H1 (cell line): ENCODE measurements around the gene MYO9B. TPM values are rescaled to one million over a fixed set of nuclear protein-coding genes. Genes with fewer than 3 reads are reported as not detected.

Experiments
- ASH2L ChIP-seq: fragments of 200-600, 300-600 bp; sonication (generic); IDR thresholded peaks from one replicate; pipeline ENCODE4 v1.7.1; 2017; ENCODE audit warnings: low read length
- ATF3 ChIP-seq: IDR thresholded peaks from 2 replicates; pipeline ENCODE4 v1.6.1; 2011; ENCODE audit warnings: low read depth, mild to moderate bottlenecking, low read length; ENCODE audit not compliant: insufficient read depth
- BCL11A ChIP-seq, 2 experiments: IDR thresholded peaks; one replicate each; pipeline ENCODE4 v1.6.1; 2011; ENCODE audit warnings: low read depth in 2 of 2, low read length in 2 of 2, mild to moderate bottlenecking in 2 of 2
- GTF2F1 ChIP-seq: IDR thresholded peaks from 2 replicates; pipeline ENCODE4 v1.6.1; 2012; ENCODE audit warnings: low read depth, low read length, improper control_type of control experiment, borderline replicate concordance
- HDAC6 ChIP-seq: IDR thresholded peaks from one replicate; pipeline ENCODE4 v1.7.1; 2012; ENCODE audit warnings: low read depth, mild to moderate bottlenecking, inconsistent platforms, low read length, moderate library complexity
- JUN ChIP-seq: IDR thresholded peaks from 2 replicates; pipeline ENCODE4 v1.6.1; 2011; ENCODE audit warnings: low read depth, mild to moderate bottlenecking, improper control_type of control experiment, low read length
- KDM1A ChIP-seq: fragments of 200-600, 300-600 bp; sonication (generic); IDR thresholded peaks from 2 replicates; pipeline ENCODE4 v1.7.1; 2016; ENCODE audit warnings: mild to moderate bottlenecking, low read length, borderline replicate concordance
- MAFK ChIP-seq: IDR thresholded peaks from 2 replicates; pipeline ENCODE4 v1.6.1; 2012; ENCODE audit warnings: low read depth, mild to moderate bottlenecking, improper control_type of control experiment, low read length
- MAX ChIP-seq: IDR thresholded peaks from 2 replicates; pipeline ENCODE4 v1.6.1; 2012; ENCODE audit warnings: inconsistent platforms
- NANOG ChIP-seq: IDR thresholded peaks from 2 replicates; pipeline ENCODE4 v1.6.1; 2011; ENCODE audit warnings: low read length, low read depth, mild to moderate bottlenecking, inconsistent platforms; ENCODE audit not compliant: insufficient read depth, poor library complexity, severe bottlenecking
- RNF2 ChIP-seq: fragments of 200-900, 300-1000 bp; sonication (generic); IDR thresholded peaks from 2 replicates; pipeline ENCODE4 v1.7.1; 2016; ENCODE audit warnings: borderline replicate concordance, low read depth, mild to moderate bottlenecking, antibody characterized with exemption, low read length; ENCODE audit not compliant: poor library complexity, severe bottlenecking; ENCODE audit errors: missing control alignments
- RXRA ChIP-seq: IDR thresholded peaks from 2 replicates; pipeline ENCODE4 v1.6.1; 2011; ENCODE audit warnings: low read depth, mild to moderate bottlenecking, low read length, moderate library complexity; ENCODE audit not compliant: insufficient read depth
- SAP30 ChIP-seq: fragments of 300-600 bp; sonication (generic); IDR thresholded peaks from 2 replicates; pipeline ENCODE4 v1.7.1; 2012; ENCODE audit warnings: low read length, moderate library complexity, mild to moderate bottlenecking, inconsistent platforms; ENCODE audit not compliant: insufficient read depth, insufficient replicate concordance
- SIN3A ChIP-seq, 2 experiments: IDR thresholded peaks in 1 of 2; conservative IDR thresholded peaks in 1 of 2; 2 replicates each; pipeline ENCODE4 v1.6.1; 2011 to 2012; ENCODE audit warnings: low read length in 2 of 2, improper control_type of control experiment in 1 of 2, low read depth in 1 of 2, mild to moderate bottlenecking in 1 of 2
- SP4 ChIP-seq: IDR thresholded peaks from 2 replicates; pipeline ENCODE4 v1.6.1; 2012; ENCODE audit warnings: low read length, inconsistent platforms
- SUZ12 ChIP-seq: fragments of 200-600 bp; sonication (generic); IDR thresholded peaks from 2 replicates; pipeline ENCODE4 v1.6.1; 2012; ENCODE audit warnings: mild to moderate bottlenecking, inconsistent platforms, low read length, moderate library complexity, mixed read lengths
- TAF1 ChIP-seq: IDR thresholded peaks from 2 replicates; pipeline ENCODE4 v1.6.1; 2011; ENCODE audit warnings: mild to moderate bottlenecking, low read depth, low read length
- TEAD4 ChIP-seq: IDR thresholded peaks from 2 replicates; pipeline ENCODE4 v1.6.1; 2012; ENCODE audit warnings: low read depth, low read length, inconsistent platforms, mixed read lengths
- USF2 ChIP-seq: IDR thresholded peaks from 2 replicates; pipeline ENCODE4 v1.6.1; 2011; ENCODE audit warnings: low read length, improper control_type of control experiment
- YY1 ChIP-seq: IDR thresholded peaks from 2 replicates; pipeline ENCODE4 v1.6.1; 2011; ENCODE audit warnings: low read depth, mild to moderate bottlenecking, low read length
- ZNF274 ChIP-seq: IDR thresholded peaks from 2 replicates; pipeline ENCODE4 v1.7.0; 2012; ENCODE audit warnings: low read length, borderline replicate concordance; ENCODE audit errors: extremely low read depth
- polyA plus RNA-seq, 7 experiments: library from polyadenylated mRNA; depleted of rRNA in 3 of 7; stranded (reverse) in 5 of 7; unstranded in 2 of 7; fragments of >200 nt in 5 of 7; fragments of 200-250 nt in 2 of 7; gene quantifications; 1 replicate in 5 of 7; 2 replicates in 1 of 7; 4 replicates in 1 of 7; pipeline versions ENCODE4 v1.2.1 to v1.2.3, GENCODE V29; 2011 to 2013; ENCODE audit warnings: missing spikeins in 2 of 7, mixed read lengths in 2 of 7
- total RNA-seq: library from RNA; stranded (reverse); fragmentation: NEBNext Ultra II Directional; extraction: Animal tissue kit (Norgen Biotek cat#: 25700); gene quantifications from 2 replicates; pipeline ENCODE4 v1.2.1, GENCODE V29; 2021

MYO9B gene
- total and polyA plus RNA-seq, 2 of the 8 experiments (the other 6 are each of a cell fraction or from before 2014, with no cell fraction given) = 27.6 to 77.1 TPM

GRCh38 chr19:17226002-17226933 lies 150.7 kb downstream of the MYO9B start, which contains the start of gene OCEL1 (continued):
- TF ChIP-seq KDM1A (no peak), ZNF274 (no peak), YY1 (no peak), SUZ12 (no peak), SP4 (no peak), RNF2 (no peak), TEAD4 (no peak), HDAC6 (no peak), SIN3A (conservative IDR thresholded peaks at IDR 0.05 in 1 of 2, IDR thresholded peaks at IDR 0.05 in 1 of 2; ENCODE audit: low read depth in 1 of 2, low read length in 2 of 2) (no peak; a peak in 1 of 4 replicates), ASH2L (peak; percentile 78), MAX (peak; percentile 58; the same call in 1 of the 2 replicates), TAF1 (peak; percentile 76), JUN (no peak), BCL11A (IDR thresholded peaks at IDR 0.05; ENCODE audit: low read depth in 2 of 2, low read length in 2 of 2) (no peak), MAFK (no peak), ATF3 (no peak), SAP30 (no peak), USF2 (0 out of 2 replicates have a peak, but pooled peaks have one; percentile 19), RXRA (no peak), GTF2F1 (no peak), NANOG (no peak)
